HL-60 (cell line): ENCODE measurements around the gene CHAF1A.
A peak's percentile ranks its signal among the peaks of the same experiment; 100 is the strongest.

ENCODE experiments used
- DNase-seq, 2 experiments: peaks; one replicate each; pipeline ENCODE4 v3.0.0-alpha.2; 2010 to 2020; ENCODE audit warnings: low read depth in 1 of 2, low spot score in 1 of 2
- H3K27ac ChIP-seq: fragments of 250-450 bp; sonication (Bioruptor Pico); replicated peaks from 2 replicates; pipeline ENCODE4 v1.5.1; 2020; ENCODE audit warnings: mild to moderate bottlenecking, moderate library complexity
- H3K27me3 ChIP-seq: fragments of 250-450 bp; sonication (Bioruptor Pico); 2 replicates; pipeline ENCODE4 v1.5.1; 2021; ENCODE audit warnings: mild to moderate bottlenecking, moderate library complexity; ENCODE audit not compliant: insufficient read depth, poor library complexity, severe bottlenecking
- H3K4me3 ChIP-seq: replicated peaks from 2 replicates; pipeline ENCODE4 v1.5.1; 2011; ENCODE audit warnings: mild to moderate bottlenecking, control low read depth, low read length; ENCODE audit not compliant: insufficient read depth
- GABPA ChIP-seq: IDR thresholded peaks from 2 replicates; pipeline ENCODE4 v1.6.1; 2012; ENCODE audit warnings: low read depth
- POLR2AphosphoS5 ChIP-seq: IDR thresholded peaks from 2 replicates; pipeline ENCODE4 v1.6.1; 2012; ENCODE audit warnings: low read depth
- SPI1 ChIP-seq: IDR thresholded peaks from 2 replicates; pipeline ENCODE4 v1.6.1; 2012; ENCODE audit warnings: low read depth, mild to moderate bottlenecking, borderline replicate concordance
- TF ChIP-seq, protein P1 (sequence below): IDR thresholded peaks from one replicate; pipeline ENCODE4 v1.5.1; 2011; ENCODE audit warnings: low read length, control low read depth, inconsistent platforms; ENCODE audit not compliant: insufficient read depth
- TF ChIP-seq, protein P2 (sequence below): IDR thresholded peaks from 2 replicates; pipeline ENCODE4 v1.6.1; 2012; ENCODE audit warnings: low read depth; ENCODE audit not compliant: insufficient replicate concordance

CHAF1A gene

DNA sequence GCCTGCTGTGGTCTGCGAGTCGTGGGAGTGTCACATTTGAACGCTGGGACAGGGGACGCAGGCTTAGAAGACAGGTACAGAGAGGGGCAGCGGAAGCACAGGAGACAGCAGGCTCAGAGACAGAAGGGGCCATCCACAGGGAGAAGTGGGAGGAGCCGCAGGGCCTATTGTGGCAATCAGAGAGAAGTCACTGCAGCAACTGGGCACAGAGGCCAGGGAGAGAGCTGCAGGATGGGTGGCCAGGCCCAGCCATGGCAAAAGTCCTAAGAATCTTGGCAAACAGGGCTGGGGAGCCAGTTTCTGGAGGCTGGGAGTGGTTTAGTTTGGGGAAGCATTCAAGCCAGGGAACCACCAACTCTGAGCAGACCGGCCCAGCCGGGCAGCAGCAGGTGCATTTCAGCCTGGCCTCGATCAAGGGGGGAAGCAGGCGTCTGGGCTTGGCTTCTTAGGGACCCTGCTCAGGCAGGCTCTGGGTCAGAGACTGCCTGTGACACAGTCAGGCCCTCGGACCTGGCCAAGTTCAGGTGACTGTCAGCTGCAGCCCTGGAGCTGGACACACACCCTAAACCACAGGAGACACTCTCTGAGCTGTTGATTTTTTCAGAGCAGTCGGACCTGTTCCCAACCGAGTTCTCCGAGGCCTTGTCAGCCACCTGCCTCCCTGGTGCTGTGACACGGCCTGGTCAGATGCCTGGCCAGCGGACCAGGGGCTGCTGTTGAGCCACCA is 13.9 kb upstream of the CHAF1A start:
- TF ChIP-seq POLR2AphosphoS5: no peak
- TF ChIP-seq SPI1: no peak
- no peak for TF ChIP-seq GABPA
- TF ChIP-seq, protein P1, sequence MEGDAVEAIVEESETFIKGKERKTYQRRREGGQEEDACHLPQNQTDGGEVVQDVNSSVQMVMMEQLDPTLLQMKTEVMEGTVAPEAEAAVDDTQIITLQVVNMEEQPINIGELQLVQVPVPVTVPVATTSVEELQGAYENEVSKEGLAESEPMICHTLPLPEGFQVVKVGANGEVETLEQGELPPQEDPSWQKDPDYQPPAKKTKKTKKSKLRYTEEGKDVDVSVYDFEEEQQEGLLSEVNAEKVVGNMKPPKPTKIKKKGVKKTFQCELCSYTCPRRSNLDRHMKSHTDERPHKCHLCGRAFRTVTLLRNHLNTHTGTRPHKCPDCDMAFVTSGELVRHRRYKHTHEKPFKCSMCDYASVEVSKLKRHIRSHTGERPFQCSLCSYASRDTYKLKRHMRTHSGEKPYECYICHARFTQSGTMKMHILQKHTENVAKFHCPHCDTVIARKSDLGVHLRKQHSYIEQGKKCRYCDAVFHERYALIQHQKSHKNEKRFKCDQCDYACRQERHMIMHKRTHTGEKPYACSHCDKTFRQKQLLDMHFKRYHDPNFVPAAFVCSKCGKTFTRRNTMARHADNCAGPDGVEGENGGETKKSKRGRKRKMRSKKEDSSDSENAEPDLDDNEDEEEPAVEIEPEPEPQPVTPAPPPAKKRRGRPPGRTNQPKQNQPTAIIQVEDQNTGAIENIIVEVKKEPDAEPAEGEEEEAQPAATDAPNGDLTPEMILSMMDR: no peak
- TF ChIP-seq, protein P2, sequence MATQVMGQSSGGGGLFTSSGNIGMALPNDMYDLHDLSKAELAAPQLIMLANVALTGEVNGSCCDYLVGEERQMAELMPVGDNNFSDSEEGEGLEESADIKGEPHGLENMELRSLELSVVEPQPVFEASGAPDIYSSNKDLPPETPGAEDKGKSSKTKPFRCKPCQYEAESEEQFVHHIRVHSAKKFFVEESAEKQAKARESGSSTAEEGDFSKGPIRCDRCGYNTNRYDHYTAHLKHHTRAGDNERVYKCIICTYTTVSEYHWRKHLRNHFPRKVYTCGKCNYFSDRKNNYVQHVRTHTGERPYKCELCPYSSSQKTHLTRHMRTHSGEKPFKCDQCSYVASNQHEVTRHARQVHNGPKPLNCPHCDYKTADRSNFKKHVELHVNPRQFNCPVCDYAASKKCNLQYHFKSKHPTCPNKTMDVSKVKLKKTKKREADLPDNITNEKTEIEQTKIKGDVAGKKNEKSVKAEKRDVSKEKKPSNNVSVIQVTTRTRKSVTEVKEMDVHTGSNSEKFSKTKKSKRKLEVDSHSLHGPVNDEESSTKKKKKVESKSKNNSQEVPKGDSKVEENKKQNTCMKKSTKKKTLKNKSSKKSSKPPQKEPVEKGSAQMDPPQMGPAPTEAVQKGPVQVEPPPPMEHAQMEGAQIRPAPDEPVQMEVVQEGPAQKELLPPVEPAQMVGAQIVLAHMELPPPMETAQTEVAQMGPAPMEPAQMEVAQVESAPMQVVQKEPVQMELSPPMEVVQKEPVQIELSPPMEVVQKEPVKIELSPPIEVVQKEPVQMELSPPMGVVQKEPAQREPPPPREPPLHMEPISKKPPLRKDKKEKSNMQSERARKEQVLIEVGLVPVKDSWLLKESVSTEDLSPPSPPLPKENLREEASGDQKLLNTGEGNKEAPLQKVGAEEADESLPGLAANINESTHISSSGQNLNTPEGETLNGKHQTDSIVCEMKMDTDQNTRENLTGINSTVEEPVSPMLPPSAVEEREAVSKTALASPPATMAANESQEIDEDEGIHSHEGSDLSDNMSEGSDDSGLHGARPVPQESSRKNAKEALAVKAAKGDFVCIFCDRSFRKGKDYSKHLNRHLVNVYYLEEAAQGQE: no peak
- no peak for DNase-seq
- Histone ChIP-seq H3K27me3 (no peaks in the 10 kb centered on the region), H3K4me3 (no peak overlapping the region), H3K27ac (no peak overlapping the region)

- no peak for DNase-seq
- no peak overlapping the region for H3K27ac ChIP-seq
- no peak overlapping the region for H3K4me3 ChIP-seq
- TF ChIP-seq POLR2AphosphoS5 (no peak), GABPA (no peak), SPI1 (no peak)
- TF ChIP-seq, protein P2: no peak
- TF ChIP-seq, protein P1: no peak
- H3K27me3 ChIP-seq: no peaks in the 10 kb centered on the region
Observed at GRCh38 chr19:4389064-4389375, 13.4 kb upstream of the CHAF1A start.

- TF ChIP-seq POLR2AphosphoS5: no peak
- Histone ChIP-seq H3K4me3 (no peak overlapping the region), H3K27ac (peak overlapping the region; percentile 57), H3K27me3 (no peaks in the 10 kb centered on the region)
- DNase-seq: no peak
Observed at GRCh38 chr19:4389511-4390016, 12.9 kb upstream of the CHAF1A start.

- TF ChIP-seq, protein P1: no peak
- TF ChIP-seq SPI1: no peak
- no peaks in the 10 kb centered on the region for H3K27me3 ChIP-seq
- peak in 1 of 2 experiments; percentile 76 for DNase-seq
- no peak overlapping the region for H3K4me3 ChIP-seq
- H3K27ac ChIP-seq: peak overlapping the region; percentile 57
Observed at GRCh38 chr19:4390017-4390566, 12.3 kb upstream of the CHAF1A start.
